GM20431 (cell line): ENCODE data around the gene TMC1.

ENCODE experiments used
- in situ Hi-C: fragments of 300-500 bp; cut with MseI, MboI; formaldehyde crosslinking; loops from one replicate; pipeline ENCODE4 v1.15.0; 2020; ENCODE audit warnings: low sequenced_read_pairs; ENCODE audit not compliant: unreplicated experiment

The TMC1 gene

GRCh38 chr9:72726947-72727346 lies 205.5 kb downstream of the TMC1 start:
- in situ Hi-C loops: no loop called here

GRCh38 chr9:72728031-72728770 lies 206.8 kb downstream of the TMC1 start:
- in situ Hi-C loops: no loop called here

GRCh38 chr9:72733895-72734294 lies 212.5 kb downstream of the TMC1 start:
- in situ Hi-C loops: no loop called here

GRCh38 chr9:72734631-72735030 lies 213.2 kb downstream of the TMC1 start:
- in situ Hi-C loops: no loop called here

GRCh38 chr9:72743836-72744235 lies 222.4 kb downstream of the TMC1 start:
- in situ Hi-C loops: no loop called here

GRCh38 chr9:72749276-72749675 lies 227.9 kb downstream of the TMC1 start:
- in situ Hi-C loops: no loop called here

GRCh38 chr9:72751541-72751940 lies 230.1 kb downstream of the TMC1 start:
- in situ Hi-C loops: no loop called here

- in situ Hi-C loops: no loop called here
Measured at GRCh38 chr9:72753266-72753893, 232.0 kb downstream of the TMC1 start.

GRCh38 chr9:72755836-72756235 lies 234.4 kb downstream of the TMC1 start:
- in situ Hi-C loops: no loop called here

- in situ Hi-C loops: no loop called here
Measured at GRCh38 chr9:72758944-72759343, 237.5 kb downstream of the TMC1 start.

- in situ Hi-C loops: no loop called here
Measured at GRCh38 chr9:72763022-72763421, 241.6 kb downstream of the TMC1 start.

GRCh38 chr9:72769546-72769945 lies 248.1 kb downstream of the TMC1 start:
- in situ Hi-C loops: no loop called here

- in situ Hi-C loops: no loop called here
Measured at GRCh38 chr9:72772661-72773060, 251.3 kb downstream of the TMC1 start.

- in situ Hi-C loops: no loop called here
Measured at GRCh38 chr9:72773570-72773969, 252.2 kb downstream of the TMC1 start.

- in situ Hi-C loops: no loop called here
Measured at GRCh38 chr9:72775570-72775969, 254.2 kb downstream of the TMC1 start.

- in situ Hi-C loops: no loop called here
Measured at GRCh38 chr9:72779614-72780013, 258.2 kb downstream of the TMC1 start.

- in situ Hi-C loops: no loop called here
Measured at GRCh38 chr9:72786948-72787347, 265.5 kb downstream of the TMC1 start.

GRCh38 chr9:72788966-72789735 lies 267.7 kb downstream of the TMC1 start:
- in situ Hi-C loops: no loop called here

- in situ Hi-C loops: no loop called here
Measured at GRCh38 chr9:72789885-72790284, 268.5 kb downstream of the TMC1 start.

- in situ Hi-C loops: no loop called here
Measured at GRCh38 chr9:72790989-72791388, 269.6 kb downstream of the TMC1 start.

GRCh38 chr9:72791436-72791835 lies 270.0 kb downstream of the TMC1 start:
- in situ Hi-C loops: no loop called here
